ENCODE results near the gene ASMTL.

GRCh38 chrX:1361275-1361674 is 91.4 kb downstream of the ASMTL start:
- TF ChIP-seq POLR2A (IDR thresholded peaks at IDR 0.05) (no peak), POLR2AphosphoS5 (IDR thresholded peaks at IDR 0.05) (no peak), CTCF (IDR thresholded peaks at IDR 0.05) (no peak), EP300 (IDR thresholded peaks at IDR 0.05) (no peak)

Measured in gastroesophageal sphincter (tissue), 3 donors.